ENCODE data around the gene CDK1.

GRCh38 chr10:60799971-60800650, 21.8 kb downstream of the CDK1 start:
- TF ChIP-seq CTCF (IDR thresholded peaks at IDR 0.05; ENCODE audit: low read depth, low read length) (no peak), POLR2A (IDR thresholded peaks at IDR 0.05; ENCODE audit: extremely low read depth, insufficient read length) (no peak)

All from NB4 (cell line).